ENCODE data around the gene EGR4. TPM values are rescaled to one million over a fixed set of nuclear protein-coding genes. Genes with fewer than 3 reads are reported as not detected.

Gene EGR4
- total RNA-seq, 1 donor from 2014 or later, result 0.19 TPM

DNA sequence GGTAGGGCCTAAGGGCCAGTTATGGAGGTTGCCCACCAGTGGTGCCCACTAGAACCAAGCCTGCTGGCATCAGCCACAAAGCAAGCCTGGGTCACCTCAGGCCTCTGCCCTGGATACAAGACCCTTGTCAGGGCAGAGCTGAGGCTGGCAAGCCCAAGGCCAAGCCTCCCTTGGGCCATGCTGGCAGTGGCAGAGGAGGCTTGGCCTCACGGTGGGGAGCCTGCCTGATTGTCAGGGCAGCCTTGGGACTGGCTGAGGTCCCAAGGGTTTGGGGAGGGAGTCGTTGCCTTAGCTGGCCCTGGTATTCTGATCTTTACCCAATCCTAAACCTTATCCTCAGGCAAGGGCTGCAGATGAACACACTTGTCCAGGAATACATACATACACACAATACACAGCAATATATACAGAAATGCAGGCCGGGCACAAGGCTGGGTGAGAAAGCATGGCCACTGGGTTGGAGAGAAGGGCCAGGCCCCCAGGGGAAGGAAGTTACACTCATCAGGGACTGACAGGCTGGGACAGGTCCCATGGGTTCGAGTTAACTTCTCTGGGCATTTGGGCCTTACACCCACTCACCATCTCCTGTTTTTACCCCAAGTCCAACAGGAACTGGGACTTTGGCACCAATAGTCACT is 38.2 kb downstream of the EGR4 start:
- no peaks in the 10 kb centered on the region for H3K27me3 Mint-ChIP-seq
- H3K36me3 Mint-ChIP-seq, result peaks cover 11% of the 10 kb centered on the region
- no peaks in the 10 kb centered on the region for H3K4me1 Mint-ChIP-seq (ENCODE audit: unreplicated experiment)
- no peaks in the 10 kb centered on the region for H3K9me3 Mint-ChIP-seq
- DNase-seq (ENCODE audit: extremely low spot score, unreplicated experiment), result no peak
- H3K27ac Mint-ChIP-seq, result no peak overlapping the region
- TF ChIP-seq, protein P1, sequence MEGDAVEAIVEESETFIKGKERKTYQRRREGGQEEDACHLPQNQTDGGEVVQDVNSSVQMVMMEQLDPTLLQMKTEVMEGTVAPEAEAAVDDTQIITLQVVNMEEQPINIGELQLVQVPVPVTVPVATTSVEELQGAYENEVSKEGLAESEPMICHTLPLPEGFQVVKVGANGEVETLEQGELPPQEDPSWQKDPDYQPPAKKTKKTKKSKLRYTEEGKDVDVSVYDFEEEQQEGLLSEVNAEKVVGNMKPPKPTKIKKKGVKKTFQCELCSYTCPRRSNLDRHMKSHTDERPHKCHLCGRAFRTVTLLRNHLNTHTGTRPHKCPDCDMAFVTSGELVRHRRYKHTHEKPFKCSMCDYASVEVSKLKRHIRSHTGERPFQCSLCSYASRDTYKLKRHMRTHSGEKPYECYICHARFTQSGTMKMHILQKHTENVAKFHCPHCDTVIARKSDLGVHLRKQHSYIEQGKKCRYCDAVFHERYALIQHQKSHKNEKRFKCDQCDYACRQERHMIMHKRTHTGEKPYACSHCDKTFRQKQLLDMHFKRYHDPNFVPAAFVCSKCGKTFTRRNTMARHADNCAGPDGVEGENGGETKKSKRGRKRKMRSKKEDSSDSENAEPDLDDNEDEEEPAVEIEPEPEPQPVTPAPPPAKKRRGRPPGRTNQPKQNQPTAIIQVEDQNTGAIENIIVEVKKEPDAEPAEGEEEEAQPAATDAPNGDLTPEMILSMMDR (conservative IDR thresholded peaks at IDR 0.05), result no peak
- no peak overlapping the region for H3K4me3 Mint-ChIP-seq

DNA sequence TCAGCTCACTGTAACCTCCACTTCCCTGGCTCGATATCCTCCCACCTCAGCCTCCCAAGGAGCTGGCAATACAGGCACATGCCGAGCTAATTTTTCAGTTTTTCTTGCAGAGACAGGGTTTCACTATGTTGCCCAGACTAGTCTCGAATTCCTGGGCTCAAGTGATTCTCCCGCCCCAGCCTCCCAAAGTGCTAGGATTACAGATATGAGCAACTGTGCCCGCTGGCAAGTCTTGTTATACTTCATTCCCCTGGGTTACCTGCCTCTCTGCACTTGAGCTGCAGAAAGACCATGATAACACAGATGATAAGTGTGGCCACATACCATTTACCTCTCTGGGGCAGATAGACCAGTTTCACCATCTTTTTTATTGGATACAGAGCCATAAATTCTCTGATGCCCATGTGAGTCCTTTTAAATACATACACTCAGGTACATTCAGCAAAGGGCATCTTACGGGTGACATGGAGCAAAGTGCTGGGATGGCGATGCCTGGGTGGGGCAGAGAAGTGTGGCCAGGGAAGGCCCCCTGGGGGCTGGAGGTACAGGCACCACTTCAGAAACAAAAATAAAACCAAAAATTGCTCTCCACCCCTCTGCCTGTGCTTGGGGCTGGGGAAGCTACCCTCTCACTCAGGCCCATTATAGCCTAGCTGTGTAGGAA is 38.9 kb downstream of the EGR4 start:
- H3K27me3 Mint-ChIP-seq, result no peaks in the 10 kb centered on the region

DNA sequence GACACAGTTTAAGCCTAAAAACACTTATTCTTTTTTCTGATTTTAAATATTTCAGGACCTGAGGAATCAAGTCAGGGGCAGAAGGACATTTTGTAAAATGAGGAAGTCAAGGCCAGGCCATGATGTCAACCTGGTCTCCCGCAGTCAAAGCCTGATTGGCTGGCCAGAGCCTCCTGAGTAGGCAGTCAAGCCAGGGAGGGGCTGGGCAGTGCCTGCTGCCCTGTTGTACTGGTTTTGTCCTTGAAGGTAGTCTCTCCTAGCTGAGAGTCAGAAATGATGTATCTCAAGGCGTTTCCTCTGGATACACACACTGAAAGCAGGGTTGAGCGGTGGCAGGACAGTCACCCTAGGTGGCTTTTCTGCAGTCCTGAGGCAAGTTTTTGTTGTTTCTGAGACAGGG is 39.4 kb downstream of the EGR4 start:
- TF ChIP-seq, protein P1 (conservative IDR thresholded peaks at IDR 0.05), result no peak
- no peaks in the 10 kb centered on the region for H3K4me1 Mint-ChIP-seq (ENCODE audit: unreplicated experiment)
- H3K4me3 Mint-ChIP-seq, result no peak overlapping the region
- H3K27me3 Mint-ChIP-seq, result no peaks in the 10 kb centered on the region
- DNase-seq (ENCODE audit: extremely low spot score, unreplicated experiment), result no peak
- H3K36me3 Mint-ChIP-seq, result peaks cover 20% of the 10 kb centered on the region
- no peaks in the 10 kb centered on the region for H3K9me3 Mint-ChIP-seq
- peak overlapping the region; percentile 87 for H3K27ac Mint-ChIP-seq

More for the DNA sequence above, 38.9 kb downstream of the EGR4 start:
- TF ChIP-seq, protein P1 (conservative IDR thresholded peaks at IDR 0.05), result no peak
- H3K4me1 Mint-ChIP-seq (ENCODE audit: unreplicated experiment), result no peaks in the 10 kb centered on the region
- H3K9me3 Mint-ChIP-seq, result no peaks in the 10 kb centered on the region
- H3K27ac Mint-ChIP-seq, result peak overlapping the region; percentile 87
- peaks cover 18% of the 10 kb centered on the region for H3K36me3 Mint-ChIP-seq
- DNase-seq (ENCODE audit: extremely low spot score, unreplicated experiment), result no peak
- peak overlapping the region; percentile 17 for H3K4me3 Mint-ChIP-seq

DNA sequence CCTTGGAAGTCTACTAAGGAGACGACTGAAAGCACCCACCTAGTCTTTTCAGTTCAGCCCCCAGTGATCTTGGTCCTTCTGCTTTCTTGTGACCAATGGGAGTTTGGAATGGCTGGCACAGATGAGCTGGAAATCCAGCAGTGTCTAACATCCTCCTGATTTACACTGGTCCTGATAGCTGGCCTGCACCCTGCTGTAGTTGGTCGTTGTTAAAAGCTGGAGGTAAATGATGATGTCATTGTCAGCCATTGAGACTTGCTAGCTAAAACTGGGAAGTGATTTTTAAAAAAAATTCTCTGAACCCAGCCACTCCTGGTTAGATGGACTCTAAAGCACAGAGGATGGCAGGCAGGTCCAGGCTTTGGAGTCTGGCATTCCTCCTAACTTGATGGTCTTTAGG is 39.9 kb downstream of the EGR4 start:
- Mint-ChIP-seq H3K36me3 (peaks cover 20% of the 10 kb centered on the region), H3K4me3 (no peak overlapping the region), H3K27me3 (no peaks in the 10 kb centered on the region), H3K4me1 (ENCODE audit: unreplicated experiment) (no peaks in the 10 kb centered on the region), H3K27ac (peak overlapping the region; percentile 87), H3K9me3 (no peaks in the 10 kb centered on the region)
- DNase-seq (ENCODE audit: extremely low spot score, unreplicated experiment), result no peak
- TF ChIP-seq, protein P1 (conservative IDR thresholded peaks at IDR 0.05), result no peak

DNA sequence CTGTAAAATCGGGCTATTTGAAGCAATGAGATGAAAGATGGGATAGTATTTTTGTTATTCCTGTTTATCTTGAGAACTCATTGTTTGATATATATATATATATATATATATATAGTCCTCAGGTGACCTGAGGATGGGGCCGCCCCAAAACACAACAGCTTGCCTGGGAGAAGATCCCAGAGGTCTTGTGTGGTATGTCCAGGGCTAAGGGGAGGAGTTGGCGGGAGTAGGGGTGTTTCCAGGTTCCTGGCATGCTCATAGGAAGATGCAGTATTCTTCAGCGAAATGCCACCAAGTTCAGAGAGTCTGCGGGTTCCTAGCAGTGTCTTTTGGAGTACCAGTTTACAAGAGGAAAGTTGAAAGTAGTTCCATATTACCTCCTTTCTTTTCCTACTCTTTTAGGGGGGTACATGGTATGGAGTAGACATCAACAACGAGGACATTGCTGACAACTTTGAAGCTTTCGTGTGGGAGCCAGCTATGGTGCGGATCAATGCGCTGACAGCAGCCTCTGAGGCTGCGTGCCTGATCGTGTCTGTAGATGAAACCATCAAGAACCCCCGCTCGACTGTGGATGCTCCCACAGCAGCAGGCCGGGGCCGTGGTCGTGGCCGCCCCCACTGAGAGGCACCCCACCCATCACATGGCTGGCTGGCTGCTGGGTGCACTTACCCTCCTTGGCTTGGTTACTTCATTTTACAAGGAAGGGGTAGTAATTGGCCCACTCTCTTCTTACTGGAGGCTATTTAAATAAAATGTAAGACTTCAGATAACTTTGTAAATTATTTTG is 40.9 kb downstream of the EGR4 start:
- TF ChIP-seq, protein P1 (conservative IDR thresholded peaks at IDR 0.05), result no peak
- Mint-ChIP-seq H3K27me3 (no peaks in the 10 kb centered on the region), H3K27ac (no peak overlapping the region), H3K9me3 (no peaks in the 10 kb centered on the region), H3K4me3 (no peak overlapping the region), H3K4me1 (ENCODE audit: unreplicated experiment) (no peaks in the 10 kb centered on the region), H3K36me3 (peaks cover 20% of the 10 kb centered on the region)
- DNase-seq (ENCODE audit: extremely low spot score, unreplicated experiment), result no peak
